C4-2B (cell line): Measurements from ENCODE around the gene FAM3B.

Experiments
- H3K27ac ChIP-seq: fragments of 450-650 bp; 2 replicates; pipeline ENCODE4 v1.5.1; 2017
- ZFX ChIP-seq: fragments of 450-650 bp; IDR thresholded peaks from 2 replicates; pipeline ENCODE4 v1.6.1; 2017
- TF ChIP-seq, protein P1 (sequence below): fragments of 450-650 bp; conservative IDR thresholded peaks from 2 replicates; pipeline ENCODE4 v1.5.1; 2017; ENCODE audit warnings: mild to moderate bottlenecking

FAM3B gene, protein sequence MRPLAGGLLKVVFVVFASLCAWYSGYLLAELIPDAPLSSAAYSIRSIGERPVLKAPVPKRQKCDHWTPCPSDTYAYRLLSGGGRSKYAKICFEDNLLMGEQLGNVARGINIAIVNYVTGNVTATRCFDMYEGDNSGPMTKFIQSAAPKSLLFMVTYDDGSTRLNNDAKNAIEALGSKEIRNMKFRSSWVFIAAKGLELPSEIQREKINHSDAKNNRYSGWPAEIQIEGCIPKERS

DNA sequence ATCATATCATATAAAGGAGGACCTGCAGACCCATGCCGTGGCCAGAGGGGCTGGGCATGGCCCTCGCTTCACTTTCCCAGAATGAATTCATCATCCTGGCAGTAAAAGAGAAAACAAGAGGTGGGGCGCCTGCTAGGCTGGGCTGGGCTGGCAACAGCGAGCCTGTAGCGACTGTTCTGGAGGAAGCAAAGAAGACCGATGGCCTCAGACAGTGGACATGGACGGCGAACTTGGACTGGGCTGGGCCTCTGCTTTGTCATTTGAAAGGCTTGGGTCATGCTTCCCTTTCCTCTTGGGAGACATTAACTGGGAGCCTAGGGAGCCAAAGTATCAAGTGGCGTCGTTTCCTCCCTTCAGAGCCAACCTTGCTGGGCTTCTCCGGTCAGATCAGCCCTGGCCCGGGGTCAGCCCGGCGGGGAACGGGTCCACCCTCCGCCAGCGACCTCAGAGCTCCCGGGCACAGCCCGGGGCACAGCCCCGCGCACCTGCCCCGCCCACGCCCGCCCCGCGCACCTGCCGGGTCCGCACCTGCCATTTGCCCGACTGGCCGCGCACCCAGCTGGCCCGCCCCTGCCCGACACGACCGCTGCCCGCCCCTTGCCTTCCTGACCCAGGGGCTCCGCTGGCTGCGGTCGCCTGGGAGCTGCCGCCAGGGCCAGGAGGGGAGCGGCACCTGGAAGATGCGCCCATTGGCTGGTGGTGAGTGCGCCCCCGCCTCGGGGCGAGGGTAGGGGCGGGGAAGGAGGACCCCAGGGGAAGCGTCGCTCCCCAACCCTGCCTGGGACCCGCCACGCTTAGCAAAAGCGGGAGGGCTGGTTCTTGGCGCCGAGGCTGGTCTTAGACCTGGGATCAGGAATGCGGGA, at the start of gene FAM3B:
TSS of gene FAM3B (plus strand) at position 602 of the 863 bp plus-strand sequence. CDS start at position 681, 79 bp downstream.
- TF ChIP-seq, protein P1, sequence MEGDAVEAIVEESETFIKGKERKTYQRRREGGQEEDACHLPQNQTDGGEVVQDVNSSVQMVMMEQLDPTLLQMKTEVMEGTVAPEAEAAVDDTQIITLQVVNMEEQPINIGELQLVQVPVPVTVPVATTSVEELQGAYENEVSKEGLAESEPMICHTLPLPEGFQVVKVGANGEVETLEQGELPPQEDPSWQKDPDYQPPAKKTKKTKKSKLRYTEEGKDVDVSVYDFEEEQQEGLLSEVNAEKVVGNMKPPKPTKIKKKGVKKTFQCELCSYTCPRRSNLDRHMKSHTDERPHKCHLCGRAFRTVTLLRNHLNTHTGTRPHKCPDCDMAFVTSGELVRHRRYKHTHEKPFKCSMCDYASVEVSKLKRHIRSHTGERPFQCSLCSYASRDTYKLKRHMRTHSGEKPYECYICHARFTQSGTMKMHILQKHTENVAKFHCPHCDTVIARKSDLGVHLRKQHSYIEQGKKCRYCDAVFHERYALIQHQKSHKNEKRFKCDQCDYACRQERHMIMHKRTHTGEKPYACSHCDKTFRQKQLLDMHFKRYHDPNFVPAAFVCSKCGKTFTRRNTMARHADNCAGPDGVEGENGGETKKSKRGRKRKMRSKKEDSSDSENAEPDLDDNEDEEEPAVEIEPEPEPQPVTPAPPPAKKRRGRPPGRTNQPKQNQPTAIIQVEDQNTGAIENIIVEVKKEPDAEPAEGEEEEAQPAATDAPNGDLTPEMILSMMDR, result no peak
- TF ChIP-seq ZFX, result no peak
- no peak within 1 kb of the TSS for H3K27ac ChIP-seq

DNA sequence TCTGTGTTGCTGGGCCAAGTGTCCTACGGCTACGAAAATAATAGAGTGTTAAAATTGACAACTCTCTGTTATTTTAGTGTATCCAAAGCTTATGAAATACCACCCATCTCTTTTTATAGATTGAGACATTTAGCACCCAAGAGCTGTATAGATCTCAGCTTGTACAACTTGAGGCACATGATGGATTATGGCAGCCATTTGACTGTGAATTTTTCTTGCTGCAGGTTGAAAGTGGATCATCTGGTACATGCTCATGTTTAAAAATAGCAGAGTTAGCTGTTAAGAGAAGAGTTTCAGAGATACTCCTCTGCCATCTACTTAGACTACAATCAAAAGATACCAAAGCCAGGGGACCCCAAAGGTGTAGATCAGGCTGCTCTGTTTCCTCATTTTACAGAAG, 49.3 kb upstream of the FAM3B start:
- H3K27ac ChIP-seq, result no peak overlapping the region
- TF ChIP-seq, protein P1, result no peak
- TF ChIP-seq ZFX, result no peak

DNA sequence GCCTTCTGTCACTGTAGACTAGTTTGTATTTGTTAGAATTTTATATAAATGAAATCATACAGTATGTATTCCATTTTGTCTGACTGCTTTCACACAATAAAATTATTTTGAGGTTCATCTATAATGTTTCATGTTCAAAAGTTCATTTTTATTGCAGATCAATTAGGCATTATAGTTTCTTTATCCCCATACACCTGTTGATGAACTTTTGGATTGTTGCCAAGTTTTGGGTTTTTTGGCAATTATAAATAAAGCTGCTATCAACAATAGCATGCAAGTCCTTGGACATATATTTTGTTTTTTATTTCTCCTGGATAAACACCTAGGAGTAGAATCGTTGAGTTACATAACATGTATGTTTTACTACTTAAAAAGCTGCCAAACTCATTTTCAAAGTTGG, 47.1 kb upstream of the FAM3B start:
- H3K27ac ChIP-seq, result no peak overlapping the region
- TF ChIP-seq, protein P1, result no peak

DNA sequence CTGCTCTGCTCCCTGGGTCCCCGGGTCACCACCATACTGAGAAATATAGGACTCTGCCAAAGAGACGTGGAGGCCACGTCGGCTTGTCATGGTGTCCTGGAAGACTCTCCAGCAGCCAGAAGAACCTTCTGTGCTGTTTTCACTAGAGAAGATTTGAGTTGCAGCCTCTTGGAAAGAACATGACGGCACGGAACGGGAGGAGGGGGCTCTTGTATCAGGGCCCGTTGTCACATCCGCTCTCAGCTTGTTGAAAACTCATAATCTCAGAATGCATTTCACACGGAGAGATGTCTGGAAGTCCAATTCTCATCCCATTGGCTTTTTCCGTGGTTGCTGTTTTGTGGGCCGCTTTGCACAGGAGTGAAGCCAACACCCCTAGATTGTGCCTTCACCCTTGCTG, 39.4 kb upstream of the FAM3B start:
- H3K27ac ChIP-seq, result no peak overlapping the region
- TF ChIP-seq, protein P1, result no peak
- no peak for TF ChIP-seq ZFX

DNA sequence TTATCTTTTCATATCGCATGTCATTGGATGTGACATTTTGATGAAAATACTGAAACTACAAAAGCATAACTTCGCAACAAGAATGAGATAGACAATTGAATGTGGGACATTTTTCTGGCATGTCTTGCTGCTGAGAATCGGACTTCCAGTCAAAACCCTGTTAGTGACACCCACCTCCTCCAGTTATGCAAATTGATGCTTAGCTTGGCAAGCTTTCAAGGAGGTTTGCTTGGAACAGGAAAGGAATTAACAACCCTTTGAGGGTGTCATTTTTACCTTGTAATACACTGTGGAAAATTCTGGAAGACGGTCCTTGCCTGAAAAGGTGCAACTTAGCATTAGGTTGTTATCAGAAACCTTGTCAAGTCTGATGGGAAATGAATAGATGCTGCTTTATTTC, 38.8 kb upstream of the FAM3B start:
- no peak overlapping the region for H3K27ac ChIP-seq
- TF ChIP-seq ZFX, result no peak
- TF ChIP-seq, protein P1, result no peak

DNA sequence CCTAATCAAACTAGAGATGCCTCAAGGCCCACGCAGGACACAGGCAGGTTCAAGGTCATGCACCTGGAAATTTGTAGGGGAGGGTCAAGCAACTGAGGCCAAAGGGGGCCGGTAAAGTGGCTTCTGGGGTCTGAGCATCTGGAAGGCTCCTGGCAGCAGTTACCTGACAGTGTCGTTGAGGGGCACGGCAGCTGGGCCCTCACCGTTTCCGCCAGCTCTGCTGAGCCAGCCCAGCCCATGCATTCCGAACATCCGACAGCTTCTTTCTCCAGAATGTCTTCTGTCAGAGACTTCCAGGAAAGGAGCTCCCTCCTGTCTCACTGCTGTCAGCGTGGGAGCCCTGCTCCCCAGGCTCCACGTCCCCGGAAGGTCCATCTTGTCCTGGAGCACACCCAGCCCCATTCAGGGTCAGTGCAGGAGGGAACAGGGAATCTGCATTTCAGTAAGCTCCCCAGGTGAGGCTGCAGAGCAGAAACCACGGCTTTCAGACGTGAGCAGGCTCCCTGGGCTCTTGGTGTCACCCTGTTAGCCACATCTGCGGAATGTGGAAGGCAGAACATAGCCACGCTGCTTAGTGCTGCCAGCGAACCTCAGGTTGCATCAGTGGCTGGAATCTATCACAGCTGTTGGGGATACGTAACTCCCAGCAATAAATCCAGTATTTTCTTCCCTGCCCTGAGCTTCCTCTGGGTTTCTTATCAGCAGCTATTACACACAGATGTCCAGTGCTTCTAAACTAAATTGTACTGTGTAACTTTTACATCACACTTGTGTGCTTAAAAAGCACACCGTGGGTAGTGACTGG, 36.3 kb upstream of the FAM3B start:
- H3K27ac ChIP-seq, result no peak overlapping the region
- TF ChIP-seq, protein P1, result no peak
- no peak for TF ChIP-seq ZFX

DNA sequence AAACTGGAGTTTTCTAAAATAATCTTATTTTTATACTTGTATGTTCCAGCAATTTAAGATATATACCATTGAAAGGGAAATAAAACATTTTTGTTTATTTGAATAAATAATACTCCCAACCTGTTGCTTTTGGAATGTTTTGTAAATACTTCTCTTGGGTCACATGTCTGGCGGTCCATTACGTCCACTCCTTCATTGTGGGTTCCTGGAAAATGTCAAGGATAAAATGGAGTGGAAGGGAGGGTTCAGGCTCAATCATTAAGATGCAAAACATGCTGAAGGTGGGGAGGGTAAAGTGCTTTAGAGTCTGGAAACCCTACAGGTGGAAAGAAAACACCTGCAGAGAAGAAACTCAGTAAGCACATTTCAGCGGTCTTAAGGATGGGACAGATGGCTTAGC, 34.2 kb upstream of the FAM3B start:
- TF ChIP-seq, protein P1, result no peak
- TF ChIP-seq ZFX, result no peak
- no peak overlapping the region for H3K27ac ChIP-seq
